HepG2 (cell line): ENCODE results near the gene CDK5RAP1. TPM values are rescaled to one million over a fixed set of nuclear protein-coding genes. Genes with fewer than 3 reads are reported as not detected.

Experiments used
- ATF7 ChIP-seq, 2 experiments: fragments of 450-650 bp in 1 of 2; sonication (generic) in 1 of 2; formaldehyde crosslinking in 1 of 2; IDR thresholded peaks; 2 replicates each; pipeline versions ENCODE4 v1.4.0 to v1.6.1; 2016 to 2020; ENCODE audit warnings: antibody characterized with exemption in 1 of 2, mild to moderate bottlenecking in 1 of 2, missing genetic modification reagents in 1 of 2
- ATM ChIP-seq: fragments of 450-650 bp; IDR thresholded peaks from 2 replicates; pipeline ENCODE4 v1.7.1; 2017; ENCODE audit warnings: mild to moderate bottlenecking, borderline replicate concordance
- FOXA3 ChIP-seq: IDR thresholded peaks from 2 replicates; pipeline ENCODE4 v1.6.1; 2016; ENCODE audit warnings: missing genetic modification reagents, missing compliant biosample characterization
- FOXK2 ChIP-seq: fragments of 450-650 bp; IDR thresholded peaks from 2 replicates; pipeline ENCODE4 v1.6.1; 2016
- FOXP1 ChIP-seq, 2 experiments: fragments of 450-650 bp in 1 of 2; IDR thresholded peaks; 2 replicates each; pipeline ENCODE4 v1.6.1; 2017 to 2018; ENCODE audit warnings: antibody characterized with exemption in 1 of 2
- IKZF1 ChIP-seq: fragments of 450-650 bp; IDR thresholded peaks from 2 replicates; pipeline ENCODE4 v1.7.1; 2016
- LCORL ChIP-seq, 2 experiments: fragments of 450-650 bp in 1 of 2; sonication (generic) in 1 of 2; formaldehyde crosslinking in 1 of 2; IDR thresholded peaks; 2 replicates each; pipeline versions ENCODE4 v1.5.0 to v1.6.1; 2017 to 2020; ENCODE audit warnings: antibody characterized with exemption in 1 of 2, missing genetic modification reagents in 1 of 2
- NBN ChIP-seq: fragments of 450-650 bp; conservative IDR thresholded peaks from 2 replicates; pipeline ENCODE4 v1.6.1; 2017
- NFRKB ChIP-seq: fragments of 450-650 bp; IDR thresholded peaks from 2 replicates; pipeline ENCODE4 v1.6.1; 2017
- NONO ChIP-seq, 2 experiments: fragments of 450-650 bp in 1 of 2; sonication (generic) in 1 of 2; formaldehyde crosslinking in 1 of 2; IDR thresholded peaks in 1 of 2; conservative IDR thresholded peaks in 1 of 2; 2 replicates each; pipeline versions ENCODE4 v1.6.1 to v1.8.0; 2017 to 2022; ENCODE audit warnings: mild to moderate bottlenecking in 1 of 2, missing genetic modification reagents in 1 of 2, moderate library complexity in 1 of 2
- PLRG1 ChIP-seq: fragments of 450-650 bp; conservative IDR thresholded peaks from 2 replicates; pipeline ENCODE4 v1.6.1; 2016
- SOX6 ChIP-seq, 2 experiments: fragments of 450-650 bp in 1 of 2; sonication (generic) in 1 of 2; formaldehyde crosslinking in 1 of 2; IDR thresholded peaks; 2 replicates each; pipeline versions ENCODE4 v1.4.0 to v1.6.1; 2017 to 2020; ENCODE audit warnings: antibody characterized with exemption in 1 of 2, mild to moderate bottlenecking in 1 of 2, missing genetic modification reagents in 1 of 2
- SP1 ChIP-seq, 2 experiments: fragments of 450-650 bp in 1 of 2; sonication (generic) in 1 of 2; formaldehyde crosslinking in 1 of 2; IDR thresholded peaks; 2 replicates each; pipeline versions ENCODE4 v1.4.0 to v1.6.1; 2016 to 2020; ENCODE audit warnings: missing genetic modification reagents in 1 of 2
- ZNF207 ChIP-seq: fragments of 450-650 bp; IDR thresholded peaks from 2 replicates; pipeline ENCODE4 v1.6.1; 2016; ENCODE audit warnings: antibody characterized with exemption, borderline replicate concordance
- ZNF678 ChIP-seq: sonication (generic); formaldehyde crosslinking; IDR thresholded peaks from 2 replicates; pipeline ENCODE4 v1.4.0; 2020; ENCODE audit warnings: mild to moderate bottlenecking, missing genetic modification reagents
- polyA plus RNA-seq, 8 experiments: library from polyadenylated mRNA; depleted of rRNA in 3 of 8; stranded (reverse) in 7 of 8; unstranded in 1 of 8; fragments of >200 nt; fragmentation: Illumina TruSeq in 4 of 8; extraction: Trizol in 4 of 8; gene quantifications; 2 replicates each; pipeline versions ENCODE4 v1.2.1 to v1.2.3, GENCODE V29; 2011 to 2016; ENCODE audit warnings: low read depth in 4 of 8, missing spikeins in 1 of 8, mixed read lengths in 1 of 8; ENCODE audit not compliant: insufficient read depth in 1 of 8
- total RNA-seq, 5 experiments: library from RNA; depleted of rRNA; stranded (reverse); fragments of >200 nt; fragmentation: Illumina TruSeq; extraction: Trizol; gene quantifications; 2 replicates each; pipeline ENCODE4 v1.2.3, GENCODE V29; 2016; ENCODE audit warnings: low read depth in 1 of 5
- TF ChIP-seq, protein P1 (sequence below): sonication (generic); formaldehyde crosslinking; IDR thresholded peaks from 2 replicates; pipeline ENCODE4 v1.4.0; 2020; ENCODE audit warnings: missing genetic modification reagents, borderline replicate concordance
- TF ChIP-seq, protein P2 (sequence below): fragments of 450-650 bp; IDR thresholded peaks from 2 replicates; pipeline ENCODE4 v1.6.1; 2017

Gene CDK5RAP1
- total and polyA plus RNA-seq, 2 of the 13 experiments (the other 11 are each of a cell fraction or from before 2014, with no cell fraction given) = 53.6 to 98.2 TPM

DNA sequence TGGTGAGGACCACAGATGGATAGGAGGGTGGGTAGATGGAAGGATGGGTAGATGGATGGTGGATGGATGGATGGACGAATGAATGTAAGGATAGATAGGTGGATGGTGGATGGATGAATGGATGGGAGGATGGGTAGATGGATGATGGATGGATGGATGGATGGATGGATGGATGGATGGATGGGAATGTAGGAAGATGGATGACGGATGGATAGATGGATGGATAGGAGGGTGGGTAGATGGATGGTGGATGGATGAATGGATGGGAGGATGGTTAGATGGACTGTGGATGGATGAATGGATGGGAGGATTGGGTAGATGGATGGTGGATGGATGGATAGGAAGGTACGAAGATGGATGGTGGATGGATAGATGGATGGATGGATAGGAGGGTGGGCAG lies 67.2 kb downstream of the CDK5RAP1 start (continued):
- TF ChIP-seq LCORL (IDR thresholded peaks at IDR 0.05) (peak; percentile 69), LCORL (CRISPR knock-in tag; IDR thresholded peaks at IDR 0.05) (no peak), SOX6 (IDR thresholded peaks at IDR 0.05) (peak; percentile 78; the same call in 1 of the 2 replicates), SOX6 (CRISPR knock-in tag; IDR thresholded peaks at IDR 0.05) (no peak), IKZF1 (peak; percentile 86), SP1 (IDR thresholded peaks at IDR 0.05) (peak; percentile 41; the same call in 1 of the 2 replicates), SP1 (CRISPR knock-in tag; IDR thresholded peaks at IDR 0.05) (no peak), NBN (peak; percentile 66; the same call in 1 of the 2 replicates), FOXP1 (IDR thresholded peaks at IDR 0.05) (peak; percentile 47; the same call in 1 of the 2 replicates), FOXP1 (CRISPR knock-in tag; IDR thresholded peaks at IDR 0.05) (no peak), FOXA3 (no peak), NONO (IDR thresholded peaks at IDR 0.05) (peak; percentile 95; the same call in 1 of the 2 replicates), NONO (CRISPR knock-in tag; conservative IDR thresholded peaks at IDR 0.05) (no peak), ATF7 (IDR thresholded peaks at IDR 0.05) (0 out of 2 replicates have a peak, but pooled peaks have one; percentile 20), ATF7 (CRISPR knock-in tag; IDR thresholded peaks at IDR 0.05) (no peak), NFRKB (0 out of 2 replicates have a peak, but pooled peaks have one; percentile 38), ZNF678 (CRISPR knock-in tag) (no peak), ZNF207 (0 out of 2 replicates have a peak, but pooled peaks have one; percentile 59), ATM (peak; percentile 79; the same call in 1 of the 2 replicates), FOXK2 (peak; percentile 64; the same call in 1 of the 2 replicates), PLRG1 (peak; percentile 99)
- TF ChIP-seq, protein P1, sequence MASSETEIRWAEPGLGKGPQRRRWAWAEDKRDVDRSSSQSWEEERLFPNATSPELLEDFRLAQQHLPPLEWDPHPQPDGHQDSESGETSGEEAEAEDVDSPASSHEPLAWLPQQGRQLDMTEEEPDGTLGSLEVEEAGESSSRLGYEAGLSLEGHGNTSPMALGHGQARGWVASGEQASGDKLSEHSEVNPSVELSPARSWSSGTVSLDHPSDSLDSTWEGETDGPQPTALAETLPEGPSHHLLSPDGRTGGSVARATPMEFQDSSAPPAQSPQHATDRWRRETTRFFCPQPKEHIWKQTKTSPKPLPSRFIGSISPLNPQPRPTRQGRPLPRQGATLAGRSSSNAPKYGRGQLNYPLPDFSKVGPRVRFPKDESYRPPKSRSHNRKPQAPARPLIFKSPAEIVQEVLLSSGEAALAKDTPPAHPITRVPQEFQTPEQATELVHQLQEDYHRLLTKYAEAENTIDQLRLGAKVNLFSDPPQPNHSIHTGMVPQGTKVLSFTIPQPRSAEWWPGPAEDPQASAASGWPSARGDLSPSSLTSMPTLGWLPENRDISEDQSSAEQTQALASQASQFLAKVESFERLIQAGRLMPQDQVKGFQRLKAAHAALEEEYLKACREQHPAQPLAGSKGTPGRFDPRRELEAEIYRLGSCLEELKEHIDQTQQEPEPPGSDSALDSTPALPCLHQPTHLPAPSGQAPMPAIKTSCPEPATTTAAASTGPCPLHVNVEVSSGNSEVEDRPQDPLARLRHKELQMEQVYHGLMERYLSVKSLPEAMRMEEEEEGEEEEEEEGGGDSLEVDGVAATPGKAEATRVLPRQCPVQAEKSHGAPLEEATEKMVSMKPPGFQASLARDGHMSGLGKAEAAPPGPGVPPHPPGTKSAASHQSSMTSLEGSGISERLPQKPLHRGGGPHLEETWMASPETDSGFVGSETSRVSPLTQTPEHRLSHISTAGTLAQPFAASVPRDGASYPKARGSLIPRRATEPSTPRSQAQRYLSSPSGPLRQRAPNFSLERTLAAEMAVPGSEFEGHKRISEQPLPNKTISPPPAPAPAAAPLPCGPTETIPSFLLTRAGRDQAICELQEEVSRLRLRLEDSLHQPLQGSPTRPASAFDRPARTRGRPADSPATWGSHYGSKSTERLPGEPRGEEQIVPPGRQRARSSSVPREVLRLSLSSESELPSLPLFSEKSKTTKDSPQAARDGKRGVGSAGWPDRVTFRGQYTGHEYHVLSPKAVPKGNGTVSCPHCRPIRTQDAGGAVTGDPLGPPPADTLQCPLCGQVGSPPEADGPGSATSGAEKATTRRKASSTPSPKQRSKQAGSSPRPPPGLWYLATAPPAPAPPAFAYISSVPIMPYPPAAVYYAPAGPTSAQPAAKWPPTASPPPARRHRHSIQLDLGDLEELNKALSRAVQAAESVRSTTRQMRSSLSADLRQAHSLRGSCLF (CRISPR knock-in tag) = no peak
- TF ChIP-seq, protein P2, sequence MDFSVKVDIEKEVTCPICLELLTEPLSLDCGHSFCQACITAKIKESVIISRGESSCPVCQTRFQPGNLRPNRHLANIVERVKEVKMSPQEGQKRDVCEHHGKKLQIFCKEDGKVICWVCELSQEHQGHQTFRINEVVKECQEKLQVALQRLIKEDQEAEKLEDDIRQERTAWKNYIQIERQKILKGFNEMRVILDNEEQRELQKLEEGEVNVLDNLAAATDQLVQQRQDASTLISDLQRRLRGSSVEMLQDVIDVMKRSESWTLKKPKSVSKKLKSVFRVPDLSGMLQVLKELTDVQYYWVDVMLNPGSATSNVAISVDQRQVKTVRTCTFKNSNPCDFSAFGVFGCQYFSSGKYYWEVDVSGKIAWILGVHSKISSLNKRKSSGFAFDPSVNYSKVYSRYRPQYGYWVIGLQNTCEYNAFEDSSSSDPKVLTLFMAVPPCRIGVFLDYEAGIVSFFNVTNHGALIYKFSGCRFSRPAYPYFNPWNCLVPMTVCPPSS = peak; percentile 98
